Keratinocyte (primary cell): ENCODE data around the gene SCAMP2.

ENCODE experiments used
- CTCF ChIP-seq, 3 experiments: IDR thresholded peaks in 1 of 3; conservative IDR thresholded peaks in 1 of 3; optimal IDR thresholded peaks in 1 of 3; 2 replicates in 2 of 3; 3 replicates in 1 of 3; pipeline versions ENCODE3 to v1.5.1; 2011; ENCODE audit warnings: low read length in 3 of 3, mild to moderate bottlenecking in 3 of 3, moderate library complexity in 2 of 3, control low read depth in 1 of 3, inconsistent platforms in 1 of 3; ENCODE audit not compliant: insufficient read depth in 2 of 3; ENCODE audit errors: extremely low read depth in 1 of 3
- EZH2 ChIP-seq: IDR thresholded peaks from one replicate; pipeline ENCODE4 v1.6.1; 2012; ENCODE audit warnings: inconsistent platforms, mild to moderate bottlenecking, low read length, moderate library complexity

- TF ChIP-seq CTCF (optimal IDR thresholded peaks at IDR 0.05 in 1 of 3, IDR thresholded peaks at IDR 0.05 in 1 of 3, conservative IDR thresholded peaks at IDR 0.05 in 1 of 3; ENCODE audit: extremely low read depth in 1 of 3, insufficient read depth in 2 of 3, low read length in 3 of 3) = no peak
- TF ChIP-seq EZH2 = no peak
These were observed 8.9 kb downstream of the SCAMP2 start for GRCh38 chr15:74864296-74864695.
